Nephron progenitor cell (in vitro differentiated cells): ENCODE data around the gene LACRT.
A peak's percentile ranks its signal among the peaks of the same experiment; 100 is the strongest.

Experiments used
- DNase-seq: peaks from one replicate; pipeline ENCODE4 v3.0.0; 2021
- H3K27ac Mint-ChIP-seq: 2 replicates; pipeline ENCODE4 v1.8.0; 2021; ENCODE audit warnings: mild to moderate bottlenecking, moderate library complexity, mixed read lengths
- H3K27me3 Mint-ChIP-seq: 2 replicates; pipeline ENCODE4 v1.8.0; 2021; ENCODE audit warnings: mild to moderate bottlenecking, low read depth, mixed read lengths; ENCODE audit not compliant: poor library complexity
- H3K36me3 Mint-ChIP-seq: 2 replicates; pipeline ENCODE4 v1.8.0; 2021; ENCODE audit warnings: low read depth, mixed read lengths
- H3K4me1 Mint-ChIP-seq: 2 replicates; pipeline ENCODE4 v1.8.0; 2021; ENCODE audit warnings: mixed read lengths
- H3K4me3 Mint-ChIP-seq: 2 replicates; pipeline ENCODE4 v1.8.0; 2021; ENCODE audit warnings: mild to moderate bottlenecking, moderate library complexity, mixed read lengths
- H3K9me3 Mint-ChIP-seq: 2 replicates; pipeline ENCODE4 v1.8.0; 2021; ENCODE audit warnings: mild to moderate bottlenecking, moderate library complexity, mixed read lengths
- CTCF ChIP-seq: fragments of 200-600 bp; sonication (generic); IDR thresholded peaks from 2 replicates; pipeline ENCODE4 v1.5.0; 2021; ENCODE audit warnings: antibody characterized with exemption

The LACRT gene

GRCh38 chr12:54603872-54604271 lies 30.8 kb downstream of the LACRT start:
- Mint-ChIP-seq H3K27me3 (peaks cover 11% of the 10 kb centered on the region), H3K27ac (no peak overlapping the region), H3K4me3 (no peak overlapping the region), H3K36me3 (peaks cover 6% of the 10 kb centered on the region), H3K4me1 (peaks cover 21% of the 10 kb centered on the region), H3K9me3 (peaks cover 7% of the 10 kb centered on the region)
- TF ChIP-seq CTCF, result no peak
- DNase-seq, result no peak

DNA sequence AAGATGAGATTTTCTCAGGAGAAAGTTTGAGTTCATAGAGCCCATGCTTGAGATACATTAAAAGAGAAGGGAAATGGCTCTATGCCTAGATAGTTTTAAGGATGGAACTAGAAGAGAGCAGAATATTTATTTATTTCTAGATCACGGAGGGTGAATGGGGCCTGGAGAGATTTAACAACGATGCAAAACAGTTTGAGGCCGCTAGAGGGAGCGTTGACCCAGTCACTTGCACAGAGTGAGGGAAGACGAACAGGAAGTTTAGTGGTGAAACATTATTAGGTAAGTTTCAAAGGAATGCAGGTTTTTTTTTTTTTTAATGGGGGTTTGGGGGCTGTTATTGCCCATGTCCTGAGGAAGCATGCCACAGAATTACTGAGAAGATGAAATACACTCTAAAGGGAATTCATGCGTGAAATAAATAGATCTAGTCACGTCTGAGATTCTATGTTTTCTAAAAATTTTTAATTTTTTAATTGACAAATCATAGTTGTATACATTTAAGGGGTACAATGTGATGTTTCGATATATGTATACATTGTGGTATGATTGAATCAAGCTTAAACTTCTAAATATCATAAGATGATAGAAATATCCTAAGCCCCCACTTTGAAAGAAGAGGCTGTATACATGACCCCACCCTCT lies 31.4 kb downstream of the LACRT start:
- peaks cover 26% of the 10 kb centered on the region for H3K4me1 Mint-ChIP-seq
- peak; percentile 51 for DNase-seq
- H3K9me3 Mint-ChIP-seq, result peaks cover 7% of the 10 kb centered on the region
- peak; percentile 65 for TF ChIP-seq CTCF
- H3K27ac Mint-ChIP-seq, result no peak overlapping the region
- H3K36me3 Mint-ChIP-seq, result peaks cover 6% of the 10 kb centered on the region
- H3K4me3 Mint-ChIP-seq, result no peak overlapping the region
- H3K27me3 Mint-ChIP-seq, result peaks cover 11% of the 10 kb centered on the region

DNA sequence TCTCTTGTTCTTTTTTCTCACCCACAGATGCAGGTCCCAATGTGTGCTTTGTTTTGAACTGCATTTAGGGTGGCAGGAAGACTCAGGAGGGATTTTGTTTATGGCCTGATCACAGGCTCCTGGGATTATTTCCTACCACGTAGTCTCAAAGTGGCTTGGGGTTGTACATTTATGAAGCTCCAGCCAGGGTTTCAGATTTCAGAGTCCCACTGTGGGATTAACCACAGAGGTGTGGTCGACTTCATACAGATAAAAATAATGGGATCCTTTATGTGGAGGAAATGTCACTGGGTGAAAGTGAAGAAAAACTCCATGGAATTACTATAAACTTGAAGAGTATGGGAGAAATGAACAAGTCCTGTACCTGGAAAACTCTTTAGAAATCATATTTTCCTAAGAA lies 32.0 kb downstream of the LACRT start:
- Mint-ChIP-seq H3K27ac (no peak overlapping the region), H3K36me3 (peaks cover 6% of the 10 kb centered on the region), H3K27me3 (peaks cover 11% of the 10 kb centered on the region), H3K4me3 (no peak overlapping the region), H3K4me1 (peaks cover 26% of the 10 kb centered on the region), H3K9me3 (peaks cover 7% of the 10 kb centered on the region)
- no peak for DNase-seq
- TF ChIP-seq CTCF, result no peak

DNA sequence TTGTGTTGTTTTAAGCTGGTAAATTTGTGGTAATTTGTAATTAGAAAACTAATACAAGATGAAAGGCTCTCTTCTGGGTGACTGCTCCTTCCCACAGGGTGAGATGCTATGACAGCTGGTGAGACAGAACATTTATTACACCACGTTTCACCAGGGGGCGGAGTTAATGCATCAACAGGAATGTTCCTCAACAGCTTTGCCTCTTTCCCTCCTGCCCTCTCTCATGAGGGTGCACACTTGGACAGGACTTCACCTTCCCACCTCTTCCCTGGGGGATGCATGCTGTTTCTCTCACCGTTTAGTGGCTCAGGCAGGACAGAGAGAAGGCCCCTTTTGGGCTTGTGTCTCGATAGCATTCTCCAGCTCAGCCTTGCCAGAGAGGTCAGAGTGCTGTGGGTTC lies 32.9 kb downstream of the LACRT start:
- TF ChIP-seq CTCF, result no peak
- Mint-ChIP-seq H3K27ac (no peak overlapping the region), H3K9me3 (peaks cover 7% of the 10 kb centered on the region), H3K4me3 (no peak overlapping the region), H3K4me1 (peaks cover 26% of the 10 kb centered on the region), H3K36me3 (peaks cover 6% of the 10 kb centered on the region), H3K27me3 (peaks cover 11% of the 10 kb centered on the region)
- no peak for DNase-seq

- DNase-seq, result peak; percentile 40
- peaks cover 7% of the 10 kb centered on the region for H3K9me3 Mint-ChIP-seq
- H3K27me3 Mint-ChIP-seq, result peaks cover 21% of the 10 kb centered on the region
- H3K27ac Mint-ChIP-seq, result peak overlapping the region; percentile 34
- no peak for TF ChIP-seq CTCF
- peaks cover 6% of the 10 kb centered on the region for H3K36me3 Mint-ChIP-seq
- H3K4me3 Mint-ChIP-seq, result no peak overlapping the region
- peaks cover 35% of the 10 kb centered on the region for H3K4me1 Mint-ChIP-seq
These were observed 35.7 kb downstream of the LACRT start for GRCh38 chr12:54598970-54599369.

- no peaks in the 10 kb centered on the region for H3K36me3 Mint-ChIP-seq
- peak; percentile 84 for TF ChIP-seq CTCF
- no peak overlapping the region for H3K27ac Mint-ChIP-seq
- DNase-seq, result peak; percentile 82
- peaks cover 35% of the 10 kb centered on the region for H3K27me3 Mint-ChIP-seq
- H3K9me3 Mint-ChIP-seq, result no peaks in the 10 kb centered on the region
- peaks cover 46% of the 10 kb centered on the region for H3K4me1 Mint-ChIP-seq
- no peak overlapping the region for H3K4me3 Mint-ChIP-seq
These were observed 38.2 kb downstream of the LACRT start for GRCh38 chr12:54596526-54596946.
